ENCODE results near the gene MAN1B1. TPM values are rescaled to one million over a fixed set of nuclear protein-coding genes. Genes with fewer than 3 reads are reported as not detected.

Gene MAN1B1
- total and polyA plus RNA-seq, 2 donors (not counting 3 experiments of a cell fraction or from before 2014, with no cell fraction given), result 75.3 to 83.3 TPM

DNA sequence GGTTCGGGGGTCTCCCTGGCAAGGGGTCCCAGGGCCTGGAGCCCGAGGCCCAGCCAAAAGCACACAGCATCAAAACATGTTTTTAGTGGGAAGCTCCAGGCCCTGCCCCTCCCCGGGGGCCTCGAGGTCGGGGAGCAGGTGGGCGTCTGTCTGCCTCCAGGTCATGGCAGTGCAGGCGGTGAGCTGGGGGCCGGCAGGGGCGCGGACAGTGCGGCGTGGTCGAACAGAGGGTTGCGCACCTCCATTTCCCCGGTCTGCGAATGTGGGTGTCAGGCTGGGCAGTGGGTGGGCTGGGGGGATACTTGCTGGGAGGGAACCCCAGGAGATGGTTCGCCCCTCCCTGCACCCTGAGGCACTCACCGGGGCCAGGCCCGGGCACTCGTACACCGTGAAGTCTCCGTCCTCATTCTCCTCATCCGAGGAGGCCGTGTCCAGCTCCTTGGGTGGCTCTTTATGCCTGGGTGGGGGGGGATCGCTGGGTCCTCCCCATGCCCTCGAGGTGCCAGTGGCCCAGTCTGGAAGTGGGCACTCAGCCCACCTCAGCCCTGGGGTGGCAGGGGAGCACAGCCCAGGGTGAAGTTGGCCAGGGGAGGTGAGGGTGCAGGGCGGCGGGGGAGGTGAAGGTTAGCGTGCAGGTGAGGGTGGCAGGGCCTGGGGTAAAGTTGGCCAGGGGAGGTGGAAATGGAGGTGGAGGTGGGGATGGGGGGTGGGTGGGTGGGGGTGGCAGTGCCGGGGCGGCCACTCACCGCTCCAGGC is 47.0 kb upstream of the MAN1B1 start:
- peaks cover 32% of the 10 kb centered on the region for H3K4me1 ChIP-seq (ENCODE audit: control insufficient read depth, extremely low read depth, insufficient read depth, low read length)
- H3K36me3 ChIP-seq (ENCODE audit: control insufficient read depth in 2 of 2, extremely low read depth in 1 of 2, insufficient read depth in 2 of 2, low read length in 2 of 2), result peaks cover 0 to 17% of the 10 kb centered on the region in 2 experiments
- H4K20me1 ChIP-seq (replicated peaks; ENCODE audit: control insufficient read depth, extremely low read depth, insufficient read depth, low read length), result no peaks in the 10 kb centered on the region
- H3K27ac ChIP-seq (ENCODE audit: insufficient read depth, low read depth, low read length), result no peak overlapping the region
- no peaks in the 10 kb centered on the region for H3K9me1 ChIP-seq (replicated peaks; ENCODE audit: control insufficient read depth, extremely low read depth, insufficient read depth, low read length)
- intact Hi-C loops (cut with micrococcal nuclease), result no loop called here
- H3K4me2 ChIP-seq (ENCODE audit: insufficient read depth, low read length), result no peak overlapping the region
- dilution Hi-C loops (cut with MboI; ENCODE audit: extremely low pct_ligation_motif_present, low sequenced_read_pairs), result no loop called here
- FAIRE-seq, result no peak
- no peak for DNase-seq (ENCODE audit: low read depth, low spot score)
- CTCF ChIA-PET, result interaction anchor here (2.6 kb wide), 1 partner anchor 11 kb away, joined by 9 read pairs; no protein-coding TSS in a partner anchor
- no peak overlapping the region for H3K9ac ChIP-seq (replicated peaks; ENCODE audit: extremely low read depth, insufficient read depth, low read length)
- H2AFZ ChIP-seq (ENCODE audit: low read depth, low read length), result no peak overlapping the region
- POLR2A ChIA-PET, result no interaction called here
- TF ChIP-seq POLR2AphosphoS5 (IDR thresholded peaks at IDR 0.05; ENCODE audit: insufficient read depth, low read depth, low read length) (no peak), GATA2 (IDR thresholded peaks at IDR 0.05; ENCODE audit: insufficient read depth, insufficient read length, low read depth, low read length) (no peak), FOS (IDR thresholded peaks at IDR 0.05; ENCODE audit: borderline replicate concordance, insufficient read depth, low read length) (no peak), MYC (IDR thresholded peaks at IDR 0.05; ENCODE audit: low read depth, low read length) (no peak), JUN (IDR thresholded peaks at IDR 0.05; ENCODE audit: borderline replicate concordance, insufficient read depth, insufficient read length, low read depth) (no peak), POLR2A (IDR thresholded peaks at IDR 0.05; ENCODE audit: low read depth, low read length) (no peak), EZH2 (IDR thresholded peaks at IDR 0.05; ENCODE audit: borderline replicate concordance, low read depth, low read length, severe bottlenecking) (no peak)
- TF ChIP-seq, protein P1, sequence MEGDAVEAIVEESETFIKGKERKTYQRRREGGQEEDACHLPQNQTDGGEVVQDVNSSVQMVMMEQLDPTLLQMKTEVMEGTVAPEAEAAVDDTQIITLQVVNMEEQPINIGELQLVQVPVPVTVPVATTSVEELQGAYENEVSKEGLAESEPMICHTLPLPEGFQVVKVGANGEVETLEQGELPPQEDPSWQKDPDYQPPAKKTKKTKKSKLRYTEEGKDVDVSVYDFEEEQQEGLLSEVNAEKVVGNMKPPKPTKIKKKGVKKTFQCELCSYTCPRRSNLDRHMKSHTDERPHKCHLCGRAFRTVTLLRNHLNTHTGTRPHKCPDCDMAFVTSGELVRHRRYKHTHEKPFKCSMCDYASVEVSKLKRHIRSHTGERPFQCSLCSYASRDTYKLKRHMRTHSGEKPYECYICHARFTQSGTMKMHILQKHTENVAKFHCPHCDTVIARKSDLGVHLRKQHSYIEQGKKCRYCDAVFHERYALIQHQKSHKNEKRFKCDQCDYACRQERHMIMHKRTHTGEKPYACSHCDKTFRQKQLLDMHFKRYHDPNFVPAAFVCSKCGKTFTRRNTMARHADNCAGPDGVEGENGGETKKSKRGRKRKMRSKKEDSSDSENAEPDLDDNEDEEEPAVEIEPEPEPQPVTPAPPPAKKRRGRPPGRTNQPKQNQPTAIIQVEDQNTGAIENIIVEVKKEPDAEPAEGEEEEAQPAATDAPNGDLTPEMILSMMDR (IDR thresholded peaks at IDR 0.05; ENCODE audit: extremely low read depth in 1 of 2, insufficient read depth in 1 of 2, low read depth in 1 of 2, low read length in 2 of 2), result no peak
- TF ChIP-seq, protein P2, sequence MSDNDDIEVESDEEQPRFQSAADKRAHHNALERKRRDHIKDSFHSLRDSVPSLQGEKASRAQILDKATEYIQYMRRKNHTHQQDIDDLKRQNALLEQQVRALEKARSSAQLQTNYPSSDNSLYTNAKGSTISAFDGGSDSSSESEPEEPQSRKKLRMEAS (IDR thresholded peaks at IDR 0.05; ENCODE audit: insufficient read depth, insufficient read length), result no peak
- H3K4me3 ChIP-seq (replicated peaks in 1 of 3; ENCODE audit: insufficient read depth in 1 of 3, low read depth in 1 of 3, low read length in 3 of 3), result no peak overlapping the region
- H3K9me3 ChIP-seq (replicated peaks; ENCODE audit: control insufficient read depth, insufficient read depth, low read length), result no peaks in the 10 kb centered on the region
- TSS peak; percentile 75 for BruUV-seq (replicated peaks)
- H3K79me2 ChIP-seq (ENCODE audit: control insufficient read depth, insufficient read depth, low read length), result peaks cover 25% of the 10 kb centered on the region
- no peaks in the 10 kb centered on the region for H3K27me3 ChIP-seq (ENCODE audit: control insufficient read depth in 2 of 2, insufficient read depth in 2 of 2, low read length in 2 of 2)

Data from endothelial cell of umbilical vein (primary cell).